Aorta (tissue), 5 donors: Measurements from ENCODE around the gene KRT4. TPM values are rescaled to one million over a fixed set of nuclear protein-coding genes. Genes with fewer than 3 reads are reported as not detected.
A peak's percentile ranks its signal among the peaks of the same experiment; 100 is the strongest.

Experiments used
- ATAC-seq: fragments of 200-7000 bp; cut with Tn5 transposase; one replicate; pipeline ENCODE4 v1.9.1; 2022; ENCODE audit warnings: moderate library complexity; ENCODE audit not compliant: low FRiP score
- DNase-seq, 2 donors: peaks; one replicate each; pipeline ENCODE4 v3.0.0-alpha.2; 2020
- H3K27ac ChIP-seq, 2 donors: one replicate each; pipeline ENCODE4 v1.5.1; 2013; ENCODE audit warnings: low read length in 2 of 2, mild to moderate bottlenecking in 2 of 2, moderate library complexity in 2 of 2, control low read depth in 1 of 2, inconsistent platforms in 1 of 2, low read depth in 1 of 2
- H3K27me3 ChIP-seq, 2 donors: one replicate each; pipeline ENCODE4 v1.6.1; 2013; ENCODE audit warnings: control low read depth in 1 of 2, low read length in 1 of 2, mild to moderate bottlenecking in 1 of 2, moderate library complexity in 1 of 2; ENCODE audit not compliant: insufficient read depth in 2 of 2, control insufficient read depth in 1 of 2
- H3K36me3 ChIP-seq, 2 donors: one replicate each; pipeline ENCODE4 v1.6.1; 2013; ENCODE audit warnings: control low read depth in 1 of 2, low read length in 1 of 2, mild to moderate bottlenecking in 1 of 2; ENCODE audit not compliant: insufficient read depth in 2 of 2, control insufficient read depth in 1 of 2
- H3K4me1 ChIP-seq, 2 donors: one replicate each; pipeline ENCODE4 v1.6.1; 2013; ENCODE audit warnings: low read length in 2 of 2, control low read depth in 1 of 2, mild to moderate bottlenecking in 1 of 2, moderate library complexity in 1 of 2; ENCODE audit not compliant: insufficient read depth in 2 of 2, control insufficient read depth in 1 of 2
- H3K4me3 ChIP-seq, 2 donors: one replicate each; pipeline ENCODE4 v1.5.1; 2013; ENCODE audit warnings: low read length in 2 of 2, control low read depth in 1 of 2, mild to moderate bottlenecking in 1 of 2
- H3K9me3 ChIP-seq: one replicate; pipeline ENCODE4 v1.6.1; 2013; ENCODE audit warnings: mild to moderate bottlenecking, low read length; ENCODE audit not compliant: control insufficient read depth
- WGBS, 2 donors: extraction: QIAGEN DNeasy Blood & Tissue Kit; methylation state at CpG; one replicate each; pipeline ENCODE4 v1.1.7; 2013; 5-methylcytosine and 5-hydroxymethylcytosine counted together
- intact Hi-C, 2 donors: fragments of 100-400 bp; cut with DNase I; formaldehyde crosslinking; loops; one replicate each; pipeline versions ENCODE4 v1.14.2 to v1.15.0; 2022
- polyA plus RNA-seq, 2 donors: library from polyadenylated mRNA; stranded (reverse); fragments of 200-250 nt; gene quantifications; one replicate each; pipeline ENCODE4 v1.2.3, GENCODE V29; 2013
- total RNA-seq, 2 donors: library from RNA; stranded (reverse); fragmentation: NEBNext Ultra II Directional; extraction: Animal tissue kit (Norgen Biotek cat#: 25700); gene quantifications; one replicate each; pipeline ENCODE4 v1.2.1, GENCODE V29; 2021
- donor health status: healthy with polysubstance abuse.
- donor health status: Bipolar disorder and iron deficiency.
- donor health status: DM: no; HTN: no; CAD: no.
- donor health status: DM: no; HTN: no; CAD: no.
- donor health status: DM: yes; HTN: yes; CAD: no.

KRT4 gene
- total and polyA plus RNA-seq, 4 donors: 3.9 to 4.6 TPM; not detected in 2

- DNase-seq: peak; percentile 0 to 11
- no peak overlapping the region for H3K4me3 ChIP-seq
- H3K36me3 ChIP-seq: no peaks in the 10 kb centered on the region
- ATAC-seq: no peak
- no peaks in the 10 kb centered on the region for H3K4me1 ChIP-seq
- 81 to 83% methylated on average over 4 of the region's 4 CpGs for WGBS, 2 donors
- H3K27me3 ChIP-seq: no peaks in the 10 kb centered on the region
- no peaks in the 10 kb centered on the region for H3K9me3 ChIP-seq
- intact Hi-C loops: no loop called here
- no peak overlapping the region for H3K27ac ChIP-seq
Measured at GRCh38 chr12:52825961-52826360, 12.0 kb upstream of the KRT4 start.

- Histone ChIP-seq H3K9me3 (no peaks in the 10 kb centered on the region), H3K27me3 (no peaks in the 10 kb centered on the region), H3K4me3 (no peak overlapping the region), H3K36me3 (no peaks in the 10 kb centered on the region), H3K27ac (no peak overlapping the region), H3K4me1 (no peaks in the 10 kb centered on the region)
- intact Hi-C loops: no loop called here
- DNase-seq (peak; percentile 19 to 23), ATAC-seq (no peak)
- WGBS, 2 donors: 91 to 95% methylated on average over 5 of the region's 5 CpGs
Measured at GRCh38 chr12:52824741-52825410, 11.0 kb upstream of the KRT4 start.

- no peak for ATAC-seq
- WGBS, 2 donors: 94 to 96% methylated on average over 15 of the region's 15 CpGs
- intact Hi-C loops: no loop called here
Measured at GRCh38 chr12:52823761-52824450, 10.0 kb upstream of the KRT4 start.

GRCh38 chr12:52822771-52823510 is 9.0 kb upstream of the KRT4 start:
- no peaks in the 10 kb centered on the region for H3K27me3 ChIP-seq
- no peak for ATAC-seq
- H3K4me3 ChIP-seq: no peak overlapping the region
- H3K36me3 ChIP-seq: no peaks in the 10 kb centered on the region
- no peaks in the 10 kb centered on the region for H3K9me3 ChIP-seq
- H3K27ac ChIP-seq: no peak overlapping the region
- H3K4me1 ChIP-seq: no peaks in the 10 kb centered on the region
- DNase-seq: peak in 1 of 2 donors; percentile 22
- WGBS, 2 donors: 61 to 63% methylated on average over 16 of the region's 16 CpGs
- intact Hi-C loops: no loop called here

More at GRCh38 chr12:52823761-52824450, 10.0 kb upstream of the KRT4 start:
- Histone ChIP-seq H3K4me1 (no peaks in the 10 kb centered on the region), H3K4me3 (no peak overlapping the region), H3K9me3 (no peaks in the 10 kb centered on the region), H3K36me3 (no peaks in the 10 kb centered on the region), H3K27me3 (no peaks in the 10 kb centered on the region), H3K27ac (no peak overlapping the region)
- peak in 1 of 2 donors; percentile 22 for DNase-seq

DNA sequence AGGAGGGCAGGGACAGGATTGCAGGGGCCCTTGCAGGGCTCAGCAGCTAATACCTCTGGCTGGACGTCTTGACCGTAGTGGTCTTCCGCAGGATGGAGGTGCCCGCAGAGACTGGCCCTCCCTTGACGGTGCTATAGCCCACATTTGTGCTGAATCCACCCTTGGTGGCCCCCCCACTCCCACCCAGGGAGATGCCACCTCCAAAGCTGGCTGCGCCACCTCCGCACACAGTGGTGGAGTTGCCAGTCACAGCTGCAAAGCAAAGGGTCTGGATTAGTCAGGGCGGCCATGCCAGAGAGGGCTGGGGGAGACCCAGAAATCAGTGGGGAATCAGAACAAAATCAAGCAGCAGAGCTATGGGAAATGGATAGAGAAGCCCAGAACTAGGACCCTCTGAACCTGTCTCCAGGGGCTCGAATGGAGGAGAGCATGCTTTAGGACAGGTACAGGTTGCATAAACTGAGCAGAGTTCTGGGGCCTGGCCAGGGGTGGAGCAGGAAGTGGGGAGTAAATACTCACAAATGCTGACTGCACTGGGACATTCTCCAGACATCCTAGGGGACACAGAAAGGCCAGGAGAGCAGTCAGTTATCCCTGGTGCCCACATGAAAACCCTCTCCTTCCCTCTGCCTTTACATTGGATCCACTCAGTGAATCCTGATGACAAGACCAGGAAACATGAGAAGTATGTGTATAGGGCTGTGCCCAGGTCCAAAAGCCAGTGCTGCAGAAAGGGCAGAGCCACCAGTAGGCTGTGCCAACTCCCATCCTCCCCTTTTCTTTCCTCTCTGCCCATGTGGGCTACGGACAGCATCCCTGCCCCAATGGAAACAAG is 8.1 kb upstream of the KRT4 start:
- Histone ChIP-seq H3K27ac (no peak overlapping the region), H3K27me3 (no peaks in the 10 kb centered on the region), H3K4me1 (no peaks in the 10 kb centered on the region), H3K9me3 (no peaks in the 10 kb centered on the region), H3K36me3 (no peaks in the 10 kb centered on the region), H3K4me3 (no peak overlapping the region)
- WGBS, 2 donors: 81 to 82% methylated on average over 10 of the region's 10 CpGs
- DNase-seq (peak; percentile 42 to 61), ATAC-seq (no peak)
- intact Hi-C loops: no loop called here

GRCh38 chr12:52821071-52821730 is 7.3 kb upstream of the KRT4 start:
- Histone ChIP-seq H3K4me3 (no peak overlapping the region), H3K36me3 (no peaks in the 10 kb centered on the region), H3K27ac (no peak overlapping the region), H3K9me3 (no peaks in the 10 kb centered on the region), H3K27me3 (no peaks in the 10 kb centered on the region), H3K4me1 (no peaks in the 10 kb centered on the region)
- ATAC-seq (no peak), DNase-seq (peak in 1 of 2 donors; percentile 4)
- 94 to 96% methylated on average over 4 of the region's 4 CpGs for WGBS, 2 donors
- intact Hi-C loops: no loop called here

DNA sequence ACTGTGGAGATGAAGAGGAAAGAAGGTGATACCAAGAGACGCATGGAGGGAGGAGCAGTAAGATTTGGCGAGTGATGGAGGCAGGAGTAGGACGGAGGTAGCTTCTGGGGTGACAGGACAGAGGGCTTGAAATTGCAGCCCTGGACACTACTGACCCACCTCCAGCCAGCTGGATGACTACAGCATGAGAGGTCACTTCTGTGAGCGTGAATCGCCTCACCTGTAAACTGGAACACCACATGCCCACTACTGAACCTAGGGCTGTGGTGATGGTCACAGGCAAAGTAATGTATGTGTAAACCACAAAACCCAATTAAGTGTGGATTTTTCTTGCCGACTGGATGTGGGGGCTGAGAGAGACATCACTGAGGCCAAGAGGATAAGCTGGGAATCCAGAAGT is 6.6 kb upstream of the KRT4 start:
- no peak overlapping the region for H3K4me3 ChIP-seq
- H3K36me3 ChIP-seq: no peaks in the 10 kb centered on the region
- no peaks in the 10 kb centered on the region for H3K27me3 ChIP-seq
- no peaks in the 10 kb centered on the region for H3K9me3 ChIP-seq
- H3K4me1 ChIP-seq: no peaks in the 10 kb centered on the region
- peak in 1 of 2 donors; percentile 3 for DNase-seq
- intact Hi-C loops: no loop called here
- 95 to 97% methylated on average over 6 of the region's 6 CpGs for WGBS, 2 donors
- ATAC-seq: no peak
- no peak overlapping the region for H3K27ac ChIP-seq
